NK-92 (cell line): ENCODE data around the gene HLTF.

ENCODE experiments used
- DNase-seq: peaks from one replicate; lab custom pipeline; 2025; ENCODE audit not compliant: unreplicated experiment; lab: John Stamatoyannopoulos, UW

Gene HLTF

DNA sequence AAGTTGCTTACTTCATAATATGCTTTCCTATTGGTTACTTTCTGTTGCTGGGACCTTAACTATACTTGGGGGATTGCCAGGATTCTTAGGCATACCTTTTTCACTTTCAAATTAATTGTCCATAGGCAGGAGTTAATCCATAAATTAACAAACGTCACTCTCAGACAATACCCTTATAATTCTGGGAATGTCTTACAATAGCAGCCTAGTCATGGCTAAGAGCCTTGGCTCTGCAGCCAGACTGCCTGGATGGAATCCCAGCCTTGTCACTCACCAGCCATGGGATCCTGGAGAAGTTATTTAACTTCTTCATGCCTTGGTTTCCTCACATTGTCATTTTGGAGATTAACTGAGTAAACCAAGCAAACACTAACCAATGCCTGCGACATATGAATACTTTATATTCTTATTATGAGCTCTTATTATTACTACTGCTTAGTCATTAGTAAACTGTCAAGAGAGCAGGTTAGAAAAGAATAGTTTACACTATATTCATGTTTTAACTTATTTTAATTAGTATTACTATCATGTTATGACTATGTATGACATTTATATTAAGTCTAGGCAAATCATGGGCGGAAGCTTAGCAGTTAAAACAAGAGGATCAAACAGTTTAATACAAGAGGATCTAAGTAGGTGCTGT is 66.0 kb downstream of the HLTF start:
- DNase-seq = no peak

DNA sequence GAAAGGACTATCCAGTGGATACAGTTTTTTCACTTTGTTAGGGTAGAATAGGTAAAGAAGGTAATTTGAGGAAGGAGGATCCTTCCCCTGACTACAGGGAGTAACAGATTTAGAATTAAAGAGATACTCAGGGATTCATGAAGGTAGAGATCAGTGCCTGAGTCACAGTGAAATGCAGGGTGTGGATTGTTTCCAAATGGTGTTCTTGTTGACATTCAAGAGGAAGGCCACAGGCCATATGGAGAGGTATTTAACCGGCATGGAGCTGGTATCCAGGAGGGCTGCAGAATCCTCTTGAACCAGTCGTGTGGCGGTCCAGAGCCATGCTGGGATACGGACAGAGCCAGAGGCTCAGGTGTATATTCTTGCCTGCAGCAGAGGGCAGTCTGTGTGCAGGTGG is 66.8 kb downstream of the HLTF start:
- no peak for DNase-seq

- no peak for DNase-seq
Observed at GRCh38 chr3:149018247-149018646, 68.1 kb downstream of the HLTF start.

DNA sequence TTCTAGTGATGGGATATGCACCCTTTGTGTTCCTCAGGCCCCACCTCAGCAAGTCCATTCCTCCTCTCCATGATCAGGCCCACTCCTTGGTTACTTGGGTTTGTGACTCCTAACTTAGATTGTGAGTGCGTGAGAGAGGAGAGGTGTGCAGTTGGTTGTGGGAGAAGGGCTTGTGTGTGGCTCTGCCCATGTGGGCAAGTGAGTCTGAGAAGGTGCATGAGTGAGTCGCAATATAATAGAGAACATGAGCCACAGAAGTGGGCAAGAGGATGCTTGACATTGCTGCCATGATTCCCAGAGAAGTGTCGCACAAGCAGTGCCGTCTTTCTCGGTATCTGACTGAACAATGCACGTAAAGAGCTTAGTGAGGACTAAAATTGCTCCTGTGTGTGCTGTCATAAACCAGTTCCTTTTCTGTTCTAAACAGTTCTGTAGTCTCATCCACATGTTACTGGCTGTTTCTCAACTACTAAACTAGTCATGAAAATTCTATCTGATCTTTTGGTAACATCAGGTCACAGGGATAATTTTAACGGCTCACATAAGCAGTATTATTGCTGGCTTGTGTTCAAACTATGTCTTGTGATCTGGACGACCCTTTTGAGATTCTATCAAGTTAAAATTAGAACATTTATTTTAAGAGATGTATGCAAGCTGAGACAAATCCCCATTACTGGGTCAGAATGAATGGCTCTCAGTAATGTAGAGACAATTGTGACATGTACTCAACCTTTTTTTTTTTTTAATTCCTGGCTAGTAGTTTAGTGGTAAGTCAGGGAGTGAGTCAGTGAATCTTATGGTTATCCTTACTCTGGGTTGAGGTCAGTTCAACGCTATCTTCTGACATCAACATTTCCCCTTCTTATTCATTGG is 69.4 kb downstream of the HLTF start:
- no peak for DNase-seq

GRCh38 chr3:149016242-149016641 is 70.1 kb downstream of the HLTF start:
- DNase-seq = no peak

DNA sequence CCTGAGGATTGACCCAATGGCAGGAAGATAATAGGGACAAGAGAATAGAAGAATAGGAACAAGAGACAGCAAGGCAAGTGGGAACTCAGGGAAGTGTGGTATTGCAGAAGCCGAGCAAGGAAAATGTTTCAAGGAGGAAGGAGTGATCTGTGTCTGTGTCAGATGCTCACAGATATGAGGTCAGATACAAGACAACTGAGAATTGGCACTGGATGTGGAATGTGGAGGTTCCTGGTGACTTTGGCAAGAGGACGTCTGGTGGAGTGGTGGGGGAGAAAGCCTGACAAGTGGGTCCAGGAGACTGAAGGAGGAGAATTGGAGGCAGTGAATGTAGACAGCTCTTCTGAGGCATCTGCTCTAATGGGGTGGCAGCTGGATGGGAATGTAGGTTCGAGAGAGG is 70.9 kb downstream of the HLTF start:
- no peak for DNase-seq

GRCh38 chr3:149013726-149014125 is 72.6 kb downstream of the HLTF start:
- DNase-seq = no peak

DNA sequence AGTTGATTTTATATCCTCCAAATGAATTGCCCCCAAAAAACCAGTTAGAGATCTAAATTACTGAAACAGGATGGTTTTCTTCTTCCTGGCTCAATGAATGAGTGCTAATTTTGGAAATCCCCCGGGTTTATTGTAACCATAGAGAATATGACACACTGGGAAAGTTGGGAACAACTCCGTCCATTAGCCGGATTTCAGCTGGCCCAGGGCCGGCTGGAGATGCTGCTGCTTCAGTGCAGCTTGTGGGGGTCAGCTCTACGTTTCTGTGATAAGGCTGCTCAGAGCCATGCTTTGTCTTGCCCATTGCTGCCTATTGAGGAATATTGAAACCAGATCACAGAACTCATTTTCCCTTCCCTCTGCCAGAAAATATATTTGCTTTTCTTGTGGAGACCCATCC is 74.7 kb downstream of the HLTF start:
- no peak for DNase-seq

- no peak for DNase-seq
Observed at GRCh38 chr3:149010966-149011365, 75.4 kb downstream of the HLTF start.

DNA sequence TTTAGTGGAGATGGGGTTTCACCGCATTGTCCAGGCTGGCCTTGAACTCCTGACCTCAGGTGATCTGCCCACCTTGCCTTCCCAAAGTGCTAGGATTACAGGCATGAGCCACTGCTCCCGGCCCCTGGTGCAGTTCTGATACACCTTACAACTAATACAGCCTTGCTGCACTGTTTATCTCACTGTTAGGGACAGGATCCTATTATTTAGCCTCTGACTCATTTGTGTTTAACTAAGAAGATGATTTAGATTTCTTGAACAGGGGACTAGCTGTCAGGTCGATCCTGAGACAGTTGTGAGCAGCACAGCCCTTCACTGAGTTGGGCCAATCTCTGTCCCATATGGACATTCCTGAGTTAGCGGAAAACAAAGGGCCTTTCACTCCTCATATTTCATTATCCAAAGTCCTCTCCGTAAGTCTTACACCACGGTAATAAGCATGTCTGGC is 75.8 kb downstream of the HLTF start:
- DNase-seq = no peak

DNA sequence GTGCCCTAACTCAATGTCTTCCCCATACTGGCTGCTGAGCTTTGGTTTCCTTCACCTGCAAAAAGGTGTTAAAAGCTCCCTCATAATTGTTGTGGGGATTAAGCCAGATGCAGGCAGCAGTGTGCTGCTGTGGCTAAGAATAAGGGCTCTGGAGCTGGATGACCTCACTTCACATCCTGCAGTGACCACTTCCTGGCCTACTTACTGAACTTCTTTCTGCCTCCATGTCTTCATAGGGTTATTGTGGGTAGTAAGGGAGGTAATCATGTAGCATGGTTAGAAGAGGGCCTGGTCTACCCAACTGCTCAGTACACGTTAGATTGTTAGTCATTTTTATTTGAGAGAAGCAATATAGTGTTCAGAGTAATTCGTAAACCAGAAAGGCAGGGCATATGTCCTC is 76.6 kb downstream of the HLTF start:
- peak; percentile 13 for DNase-seq

DNA sequence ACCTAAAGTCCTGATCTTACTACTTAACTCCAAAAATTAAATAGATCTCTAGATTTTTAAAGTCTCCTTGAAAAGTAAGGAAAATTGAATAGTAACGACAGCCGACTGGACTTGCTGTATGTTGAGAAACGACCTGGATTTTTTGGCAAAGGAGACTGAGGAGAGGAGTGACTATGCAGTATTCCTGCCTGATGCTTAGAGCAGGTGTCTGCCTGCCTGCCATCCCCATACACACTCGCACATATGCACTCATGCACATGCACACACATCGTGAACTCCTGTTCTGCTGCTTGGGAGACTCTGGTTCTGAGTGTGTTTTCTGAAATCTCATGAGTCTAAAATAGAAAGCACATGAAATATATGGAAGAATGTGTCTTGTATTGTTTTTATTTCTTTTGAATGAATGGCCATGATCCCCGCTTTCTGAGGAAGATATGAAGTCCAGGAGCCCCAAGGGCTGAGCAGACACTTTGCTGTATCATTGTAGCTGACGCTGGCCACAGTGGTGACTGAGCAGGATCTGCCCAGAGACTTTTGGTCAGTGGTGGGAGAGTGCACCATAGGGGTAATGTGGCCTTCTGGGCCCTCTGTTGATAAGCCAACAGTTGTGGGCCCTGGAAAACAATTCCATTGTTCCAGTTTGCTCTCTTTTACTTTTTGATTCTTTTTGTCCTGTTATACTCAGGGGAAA is 78.6 kb downstream of the HLTF start:
- DNase-seq = no peak

- DNase-seq = no peak
Observed at GRCh38 chr3:149005416-149005815, 80.9 kb downstream of the HLTF start.

DNA sequence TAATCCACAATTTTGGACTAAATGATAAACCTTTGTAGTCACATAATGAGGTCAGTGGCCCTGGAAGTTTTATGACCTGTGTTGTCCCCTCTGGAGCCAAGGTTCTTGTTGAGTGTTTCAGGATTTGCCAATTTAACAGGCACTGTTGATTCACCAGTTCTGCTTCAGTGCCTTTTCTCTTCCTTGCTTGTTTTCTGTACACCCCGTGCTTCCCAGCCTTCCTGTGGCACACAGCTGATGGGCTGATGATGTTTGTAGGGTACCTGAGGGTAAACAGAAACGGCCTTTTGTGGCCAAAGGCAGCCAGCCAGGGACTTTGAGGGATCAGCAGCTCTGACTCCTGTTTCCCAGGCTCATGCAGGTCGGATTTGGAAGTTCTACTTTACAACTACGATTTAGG is 81.7 kb downstream of the HLTF start:
- no peak for DNase-seq

DNA sequence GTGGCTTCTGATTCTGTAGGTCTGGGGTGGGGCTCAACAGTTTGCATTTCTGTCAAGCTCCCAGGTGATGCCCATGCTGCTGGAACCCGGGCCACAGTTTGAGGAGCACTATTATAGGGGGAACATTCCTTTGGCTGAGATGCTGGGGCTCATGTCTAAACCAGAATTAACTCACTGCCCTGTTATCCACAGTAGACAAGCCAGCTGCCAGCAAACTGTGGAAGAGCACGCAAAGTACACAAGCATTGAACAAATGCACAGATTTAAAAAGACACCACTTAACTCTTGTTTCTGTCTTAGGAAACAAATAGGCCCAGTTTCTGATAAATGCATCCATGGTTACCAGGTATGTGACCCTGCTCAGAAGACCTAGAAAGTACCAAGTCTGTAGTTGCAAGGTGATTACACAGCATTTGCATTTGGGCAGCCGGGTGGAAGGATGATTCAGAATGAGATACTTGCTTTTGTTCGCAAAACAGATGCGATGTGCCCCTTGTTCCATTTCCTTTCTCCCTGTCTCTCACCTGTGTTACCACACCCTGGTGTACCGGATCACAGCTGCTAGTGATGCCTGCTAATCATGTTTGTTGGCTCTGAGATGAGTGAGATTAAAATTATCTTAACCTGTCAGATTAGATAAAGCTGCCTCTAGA is 82.6 kb downstream of the HLTF start:
- no peak for DNase-seq

- DNase-seq = no peak
Observed at GRCh38 chr3:149001727-149002126, 84.6 kb downstream of the HLTF start.

GRCh38 chr3:149000206-149000745 is 86.1 kb downstream of the HLTF start:
- no peak for DNase-seq

- no peak for DNase-seq
Observed at GRCh38 chr3:148999806-149000205, 86.5 kb downstream of the HLTF start.

- DNase-seq = no peak
Observed at GRCh38 chr3:148998715-148999423, 87.5 kb downstream of the HLTF start.

- no peak for DNase-seq
Observed at GRCh38 chr3:148998297-148998696, 88.0 kb downstream of the HLTF start.

DNA sequence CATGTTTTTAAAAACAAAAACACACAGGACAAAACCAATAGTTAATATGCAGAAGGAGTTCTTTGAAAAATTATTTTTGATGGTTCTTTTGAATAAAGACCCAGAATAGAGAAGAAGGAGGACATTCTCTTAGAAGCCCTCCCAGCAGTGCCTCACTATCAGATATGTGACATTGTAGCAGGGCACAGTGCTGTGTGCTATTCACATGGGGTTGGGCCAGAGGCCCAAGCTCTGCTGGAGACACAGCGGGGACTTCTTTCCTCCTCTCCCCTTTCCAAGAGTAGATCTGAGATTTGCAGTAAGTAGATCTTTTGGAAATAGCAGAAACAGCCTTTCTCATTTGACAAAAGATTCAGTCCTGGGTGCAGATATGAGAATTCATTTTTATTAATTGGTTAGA is 88.7 kb downstream of the HLTF start:
- DNase-seq = no peak
